Epithelial cell of esophagus (primary cell): ENCODE measurements around the gene NTNG1.

Source experiments
- DNase-seq: peaks from one replicate; pipeline ENCODE4 v3.0.0; 2010; ENCODE audit warnings: low read depth
- H3K4me3 ChIP-seq: 2 replicates; pipeline ENCODE4 v1.5.1; 2011; ENCODE audit warnings: mild to moderate bottlenecking, low read length, control low read depth
- TF ChIP-seq, protein P1 (sequence below): IDR thresholded peaks from 2 replicates; pipeline ENCODE4 v1.5.1; 2011; ENCODE audit warnings: low read depth, mild to moderate bottlenecking, low read length, control low read depth, inconsistent platforms; ENCODE audit not compliant: insufficient read depth; ENCODE audit errors: missing control alignments

Gene NTNG1

DNA sequence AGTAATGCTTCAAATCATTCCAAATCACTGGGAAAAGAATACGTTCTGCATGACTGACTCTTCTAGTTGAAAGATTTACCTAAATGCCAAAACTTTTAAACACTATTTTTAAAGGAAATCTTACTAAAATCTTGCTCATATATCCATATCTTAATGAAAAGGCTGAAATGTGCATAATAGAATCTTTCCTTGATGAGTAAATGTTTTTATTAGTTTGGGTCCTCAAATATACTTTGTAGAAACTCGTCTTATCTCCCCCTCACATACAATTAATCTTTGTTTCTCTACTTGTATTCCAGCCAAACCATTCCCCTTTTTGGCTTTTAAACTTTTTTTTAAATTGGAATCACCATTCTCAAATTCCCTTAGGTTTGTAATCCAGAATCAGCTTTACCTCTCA is 110.2 kb downstream of the NTNG1 start:
- TF ChIP-seq, protein P1, sequence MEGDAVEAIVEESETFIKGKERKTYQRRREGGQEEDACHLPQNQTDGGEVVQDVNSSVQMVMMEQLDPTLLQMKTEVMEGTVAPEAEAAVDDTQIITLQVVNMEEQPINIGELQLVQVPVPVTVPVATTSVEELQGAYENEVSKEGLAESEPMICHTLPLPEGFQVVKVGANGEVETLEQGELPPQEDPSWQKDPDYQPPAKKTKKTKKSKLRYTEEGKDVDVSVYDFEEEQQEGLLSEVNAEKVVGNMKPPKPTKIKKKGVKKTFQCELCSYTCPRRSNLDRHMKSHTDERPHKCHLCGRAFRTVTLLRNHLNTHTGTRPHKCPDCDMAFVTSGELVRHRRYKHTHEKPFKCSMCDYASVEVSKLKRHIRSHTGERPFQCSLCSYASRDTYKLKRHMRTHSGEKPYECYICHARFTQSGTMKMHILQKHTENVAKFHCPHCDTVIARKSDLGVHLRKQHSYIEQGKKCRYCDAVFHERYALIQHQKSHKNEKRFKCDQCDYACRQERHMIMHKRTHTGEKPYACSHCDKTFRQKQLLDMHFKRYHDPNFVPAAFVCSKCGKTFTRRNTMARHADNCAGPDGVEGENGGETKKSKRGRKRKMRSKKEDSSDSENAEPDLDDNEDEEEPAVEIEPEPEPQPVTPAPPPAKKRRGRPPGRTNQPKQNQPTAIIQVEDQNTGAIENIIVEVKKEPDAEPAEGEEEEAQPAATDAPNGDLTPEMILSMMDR: no peak
- no peak overlapping the region for H3K4me3 ChIP-seq
- DNase-seq: no peak

DNA sequence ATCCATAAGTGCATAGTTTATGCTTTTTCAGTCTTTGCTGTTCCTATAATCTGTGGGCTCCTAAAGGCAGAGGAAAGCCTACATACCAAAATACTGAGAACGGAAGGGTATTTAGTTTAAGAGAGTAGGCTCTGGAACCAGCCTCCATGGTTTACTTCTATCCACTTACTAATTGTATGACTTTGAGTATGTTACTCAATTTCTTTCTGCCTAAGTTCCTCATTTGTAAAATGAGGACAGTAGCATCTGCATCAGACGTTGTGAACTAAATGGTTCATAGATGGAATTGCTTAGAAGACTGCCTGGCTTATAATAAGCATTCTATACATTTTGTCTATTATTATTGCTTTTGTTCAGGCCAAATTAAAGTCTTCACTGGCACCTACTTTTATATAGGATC is 111.0 kb downstream of the NTNG1 start:
- DNase-seq: no peak
- TF ChIP-seq, protein P1: no peak
- H3K4me3 ChIP-seq: no peak overlapping the region

DNA sequence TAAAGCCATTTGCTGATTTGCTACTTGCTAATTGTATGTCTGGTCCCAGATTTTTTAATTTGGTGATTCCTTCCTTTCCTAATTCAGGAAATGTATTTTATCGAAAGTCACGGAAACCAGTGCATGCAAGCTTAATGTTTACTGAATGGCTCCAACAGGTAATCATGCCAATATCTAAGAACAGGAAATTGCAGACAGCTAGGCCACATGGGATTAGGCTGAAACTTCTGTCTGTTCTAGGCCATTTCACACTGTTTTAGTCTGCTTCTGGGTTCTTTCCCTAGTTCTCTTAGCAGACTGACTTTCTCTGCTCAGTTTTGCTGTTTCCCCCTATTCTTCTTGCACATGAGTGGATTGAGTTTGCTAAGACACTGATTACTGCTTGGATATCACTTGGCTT is 111.4 kb downstream of the NTNG1 start:
- no peak overlapping the region for H3K4me3 ChIP-seq
- no peak for DNase-seq
- TF ChIP-seq, protein P1: no peak

DNA sequence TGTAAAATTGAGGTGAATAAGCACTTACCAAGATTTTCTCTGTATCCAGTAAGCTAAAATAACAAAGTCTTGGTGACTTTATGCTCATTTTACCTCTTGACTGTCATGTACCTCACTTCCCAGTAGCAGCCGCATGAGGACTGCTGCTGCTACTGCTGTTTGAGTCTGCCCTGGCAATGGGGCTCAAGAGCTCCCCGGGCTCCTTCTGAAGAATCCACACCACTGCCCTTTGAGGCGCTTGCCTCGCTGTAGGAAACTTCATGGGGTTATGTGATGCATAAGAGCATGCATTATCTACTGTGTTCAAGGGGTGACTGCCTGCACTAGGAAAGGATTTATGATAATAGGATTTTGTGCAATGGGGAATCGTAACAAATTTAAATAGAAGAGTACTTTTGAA is 113.5 kb downstream of the NTNG1 start:
- no peak for DNase-seq
- H3K4me3 ChIP-seq: no peak overlapping the region
- TF ChIP-seq, protein P1: no peak

DNA sequence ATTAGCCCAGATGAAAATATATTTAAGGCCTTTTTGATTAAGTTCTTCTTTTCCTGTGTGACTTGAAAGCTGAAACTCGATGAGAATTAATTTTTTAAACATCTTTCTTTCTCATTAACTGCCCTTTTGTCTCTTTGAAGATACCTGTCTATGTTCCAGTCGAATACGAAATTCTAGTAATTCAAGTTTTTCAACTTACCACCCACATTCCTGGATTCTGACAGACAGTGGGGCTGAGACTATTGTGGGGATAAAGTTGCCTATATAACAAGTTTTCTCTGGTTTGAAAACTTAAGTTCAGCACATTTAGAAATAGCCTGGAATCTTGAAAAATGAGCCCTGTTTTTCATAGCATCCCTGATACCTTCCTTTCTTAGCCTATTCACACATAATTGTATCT is 114.6 kb downstream of the NTNG1 start:
- no peak overlapping the region for H3K4me3 ChIP-seq
- DNase-seq: peak; percentile 29

DNA sequence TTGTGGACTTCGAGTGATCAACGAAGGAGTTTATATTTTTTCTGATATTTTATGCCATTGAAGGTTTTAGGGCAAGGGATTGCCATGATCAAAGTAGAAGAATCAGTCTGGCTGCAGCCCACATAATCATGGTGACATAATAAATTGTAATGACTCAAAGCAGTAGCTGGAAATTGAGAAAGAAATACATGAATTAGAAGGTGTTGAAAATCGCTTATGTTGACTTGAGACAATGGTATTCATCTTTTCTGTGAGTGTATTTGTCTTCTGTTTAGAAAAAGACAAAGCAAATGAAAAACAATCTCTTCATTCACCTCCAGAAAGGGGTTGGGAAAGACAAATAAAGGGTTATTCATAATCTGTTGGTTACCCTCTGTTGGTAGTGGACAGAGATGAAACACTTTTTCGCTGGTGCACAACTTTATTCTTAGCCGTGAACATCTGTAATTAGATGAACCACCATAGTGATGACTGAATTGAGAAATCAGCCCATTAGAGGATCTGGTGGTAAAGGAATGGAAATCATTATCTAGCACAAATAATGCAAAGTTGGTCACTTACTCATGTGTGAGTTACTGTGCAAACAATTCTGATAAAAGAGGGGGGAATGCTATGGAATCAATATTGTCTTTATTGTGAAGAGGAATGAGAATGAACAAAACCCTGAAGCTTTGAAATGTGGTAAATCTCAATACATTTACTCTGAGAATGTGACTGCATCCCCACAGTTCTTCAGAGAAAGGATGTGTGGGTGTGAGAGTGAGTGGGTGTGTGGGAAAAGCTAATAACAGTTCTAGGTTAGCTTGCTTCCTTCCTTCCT is 121.8 kb downstream of the NTNG1 start:
- DNase-seq: peak; percentile 58

More for the DNA sequence above, 114.6 kb downstream of the NTNG1 start:
- TF ChIP-seq, protein P1: no peak

More for the DNA sequence above, 121.8 kb downstream of the NTNG1 start:
- no peak overlapping the region for H3K4me3 ChIP-seq
- TF ChIP-seq, protein P1: no peak
